ENCODE data around the gene TPM2.
A peak's percentile ranks its signal among the peaks of the same experiment; 100 is the strongest.

Gene TPM2

DNA sequence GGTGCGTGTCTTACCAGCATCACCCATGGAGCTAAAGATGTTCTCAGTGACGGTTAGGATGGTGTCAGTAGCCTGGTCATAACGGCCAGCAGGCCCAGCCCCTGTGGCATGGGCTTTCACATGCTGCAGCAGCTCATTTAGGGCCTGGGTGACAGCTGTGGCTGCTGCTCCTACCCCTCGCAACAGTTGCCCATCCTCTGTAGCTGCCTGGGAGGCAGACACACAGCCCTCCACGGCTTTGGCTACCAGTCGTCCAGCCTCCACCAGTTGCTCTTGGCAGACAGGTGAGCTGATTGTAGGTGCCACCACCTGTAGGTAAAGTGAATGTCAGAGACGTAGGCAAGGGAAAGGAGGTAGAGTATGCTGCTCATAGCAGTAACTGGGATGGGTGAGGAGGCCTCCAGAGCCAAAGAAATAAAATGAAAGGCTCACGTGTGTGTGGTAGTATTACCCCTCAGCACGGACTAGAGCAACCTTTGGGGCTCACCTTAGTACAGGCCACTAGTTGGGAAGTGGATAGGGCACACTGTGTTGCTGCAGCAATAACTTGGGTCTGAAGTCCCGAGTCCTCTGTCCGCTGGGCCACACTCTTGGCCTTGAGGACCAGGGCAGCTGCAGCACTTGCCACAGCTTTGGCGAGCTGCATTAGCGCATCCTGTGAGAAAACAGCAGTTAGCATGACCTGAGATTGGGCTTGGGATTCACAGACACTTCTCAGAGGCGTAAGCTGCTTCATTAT, 27.6 kb upstream of the TPM2 start:
- no peak for DNase-seq

DNA sequence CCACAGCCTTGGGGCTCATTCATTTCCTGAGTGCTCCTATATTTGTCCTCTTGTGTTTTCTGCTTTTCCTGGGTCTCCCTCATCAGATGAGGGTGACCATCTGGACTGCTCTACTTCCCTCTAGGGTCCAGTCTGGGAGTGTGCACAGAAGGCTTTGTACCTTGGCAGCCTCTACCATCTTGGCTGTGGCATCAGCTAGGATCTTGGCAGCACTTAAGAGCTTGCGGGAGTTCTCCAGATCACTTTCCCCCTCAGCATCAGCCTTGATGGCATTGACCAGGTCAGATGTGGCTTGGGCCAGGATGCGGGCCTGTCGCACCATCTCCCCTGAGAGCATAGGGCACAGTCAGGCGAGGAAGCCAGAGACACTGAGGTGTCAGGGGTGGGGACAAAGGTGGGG, 26.5 kb upstream of the TPM2 start:
- no peak for DNase-seq

DNA sequence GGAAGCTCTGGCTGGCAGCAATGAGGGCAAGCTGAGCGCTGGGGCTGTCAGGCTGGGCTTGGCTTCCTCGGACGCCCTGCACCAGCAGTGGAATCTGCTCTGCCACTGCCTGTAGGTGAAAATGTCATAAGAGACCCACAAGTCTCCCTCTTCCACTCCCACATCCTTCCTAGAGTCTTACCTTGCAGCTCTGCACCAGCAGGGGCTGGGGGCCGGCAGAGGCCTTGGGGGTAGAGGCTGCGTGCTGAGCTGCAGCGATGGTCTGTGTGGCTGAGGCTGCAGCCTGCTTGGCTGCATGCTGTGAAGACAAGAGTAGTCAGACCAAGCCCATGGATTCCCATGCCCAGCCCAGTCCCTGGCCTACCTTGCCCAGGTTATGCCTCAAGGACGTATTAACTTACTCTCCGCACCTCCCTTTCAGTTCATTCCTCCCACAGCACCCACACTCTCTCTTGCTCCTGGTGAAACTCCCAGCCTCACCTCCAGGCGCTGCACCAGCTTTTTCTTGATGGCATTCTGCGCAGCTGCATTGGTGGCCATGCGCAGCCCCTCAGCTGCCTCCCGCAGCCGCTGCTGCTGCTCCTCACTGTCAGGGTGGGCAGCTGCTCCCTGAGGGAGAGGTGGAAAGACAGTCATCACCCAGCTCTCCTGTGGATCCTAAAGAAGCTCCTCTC, 25.0 kb upstream of the TPM2 start:
- DNase-seq, result no peak

DNA sequence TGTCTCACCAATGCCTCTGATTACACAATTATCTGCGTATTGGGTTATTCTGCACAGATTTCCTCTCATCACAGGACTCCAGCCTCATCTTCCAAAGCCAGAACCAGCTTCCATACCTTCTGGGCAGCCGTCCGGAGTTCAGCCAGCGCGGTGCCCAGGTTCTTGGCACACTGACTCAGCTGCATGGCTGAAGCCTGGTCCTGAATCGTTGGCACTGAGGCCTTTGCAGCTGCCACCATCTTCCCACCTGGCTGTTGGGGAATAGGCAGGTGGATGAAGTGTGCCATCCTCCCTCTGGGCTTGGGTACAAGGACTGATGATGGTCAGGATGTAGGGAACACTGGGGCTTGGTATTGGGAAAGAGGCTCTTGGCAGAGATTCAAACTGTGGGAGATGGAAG, 24.4 kb upstream of the TPM2 start:
- no peak for DNase-seq

DNA sequence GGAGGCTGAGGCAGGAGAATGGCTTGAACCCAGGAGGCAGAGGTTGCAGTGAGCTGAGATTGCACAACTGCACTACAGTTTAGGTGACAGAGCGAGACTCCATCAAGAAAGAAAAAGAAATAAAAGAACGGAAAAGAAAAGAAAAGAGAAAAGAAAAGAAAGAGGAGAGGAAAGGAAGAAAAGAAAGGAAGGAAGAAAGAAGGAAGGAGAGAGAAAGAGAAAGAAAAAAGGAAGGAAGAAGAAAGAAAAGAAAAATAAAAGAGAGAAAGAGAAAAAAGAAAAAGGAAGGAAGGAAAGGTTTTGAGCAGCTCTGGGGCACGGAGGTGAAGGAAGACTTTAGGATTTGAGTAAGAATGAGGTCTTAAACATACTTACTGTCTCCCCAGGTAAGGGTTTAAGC, 23.9 kb upstream of the TPM2 start:
- DNase-seq, result no peak

DNA sequence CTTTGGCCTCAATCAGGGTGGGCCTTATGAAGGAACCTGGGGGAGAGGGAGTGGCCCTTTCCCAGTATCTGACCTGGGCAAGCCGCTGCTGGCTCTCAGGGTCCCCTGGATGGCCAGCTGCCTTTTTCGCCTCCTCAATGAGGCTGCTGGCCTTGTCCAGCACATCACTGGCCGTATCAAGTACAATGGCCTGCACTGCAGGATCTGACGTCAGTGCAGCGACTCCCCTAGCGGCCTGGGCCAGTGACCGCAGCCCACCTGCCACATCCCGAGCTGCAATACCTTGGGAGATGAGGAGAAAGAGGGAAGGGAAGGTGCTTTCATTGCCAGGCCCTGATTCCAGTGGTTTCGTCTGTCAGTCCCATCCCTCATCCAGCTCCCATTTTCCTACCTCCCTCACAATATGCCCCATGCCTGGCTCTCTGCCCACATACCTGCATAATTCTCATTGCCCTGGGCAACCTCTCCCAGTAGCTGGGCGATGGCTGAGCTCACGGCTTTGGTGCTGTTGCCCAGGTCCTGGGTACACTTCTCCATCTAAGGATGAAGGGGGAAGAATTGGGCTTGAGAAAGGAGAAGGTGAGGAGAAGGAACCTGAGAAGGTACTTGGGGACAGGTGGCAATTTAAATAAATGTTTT, 23.2 kb upstream of the TPM2 start:
- DNase-seq, result no peak

DNA sequence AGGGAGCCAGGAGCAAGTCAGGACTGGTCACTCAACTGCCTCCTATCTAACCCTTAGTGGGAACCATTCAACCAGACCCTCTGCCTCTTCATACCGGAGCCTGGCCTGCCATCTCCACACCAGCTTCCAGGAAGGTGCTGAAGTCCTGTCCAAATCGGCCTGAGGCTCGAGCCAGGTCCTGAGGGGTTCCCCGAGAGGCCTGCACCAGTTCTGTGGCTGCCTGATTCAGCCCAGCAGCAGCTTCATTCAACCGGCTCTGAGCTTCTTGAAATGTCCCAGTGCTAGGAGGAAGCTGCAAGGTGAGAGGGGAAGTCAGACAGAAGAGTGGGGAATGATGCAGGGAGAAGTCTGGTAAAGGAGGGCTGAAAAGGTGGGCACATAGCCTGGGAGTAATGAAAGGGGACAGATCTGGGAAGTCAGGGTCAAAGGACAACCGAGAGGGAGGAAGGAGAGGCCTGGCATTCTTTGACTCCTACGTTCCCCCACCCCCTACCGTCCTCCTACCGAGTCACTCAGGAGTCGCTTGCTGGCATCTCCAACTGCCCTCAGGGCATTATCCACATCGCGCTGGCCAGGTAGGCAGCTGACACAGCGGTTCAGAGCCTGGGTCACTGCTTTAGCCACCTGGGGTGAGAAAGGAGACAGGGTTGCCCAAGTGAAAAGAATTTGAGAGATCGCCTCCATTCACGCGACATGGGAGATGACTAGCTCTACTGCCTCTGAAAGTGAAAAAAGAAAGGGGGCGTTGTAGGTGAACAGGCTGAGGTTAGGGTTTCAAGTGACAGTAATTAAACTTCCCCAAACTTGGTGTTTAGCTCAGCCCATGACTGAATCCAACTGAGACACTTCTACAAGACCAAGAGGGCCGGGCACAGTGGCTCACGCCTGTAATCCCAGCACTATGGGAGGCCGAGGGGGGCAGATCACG, 22.0 kb upstream of the TPM2 start:
- no peak for DNase-seq

DNA sequence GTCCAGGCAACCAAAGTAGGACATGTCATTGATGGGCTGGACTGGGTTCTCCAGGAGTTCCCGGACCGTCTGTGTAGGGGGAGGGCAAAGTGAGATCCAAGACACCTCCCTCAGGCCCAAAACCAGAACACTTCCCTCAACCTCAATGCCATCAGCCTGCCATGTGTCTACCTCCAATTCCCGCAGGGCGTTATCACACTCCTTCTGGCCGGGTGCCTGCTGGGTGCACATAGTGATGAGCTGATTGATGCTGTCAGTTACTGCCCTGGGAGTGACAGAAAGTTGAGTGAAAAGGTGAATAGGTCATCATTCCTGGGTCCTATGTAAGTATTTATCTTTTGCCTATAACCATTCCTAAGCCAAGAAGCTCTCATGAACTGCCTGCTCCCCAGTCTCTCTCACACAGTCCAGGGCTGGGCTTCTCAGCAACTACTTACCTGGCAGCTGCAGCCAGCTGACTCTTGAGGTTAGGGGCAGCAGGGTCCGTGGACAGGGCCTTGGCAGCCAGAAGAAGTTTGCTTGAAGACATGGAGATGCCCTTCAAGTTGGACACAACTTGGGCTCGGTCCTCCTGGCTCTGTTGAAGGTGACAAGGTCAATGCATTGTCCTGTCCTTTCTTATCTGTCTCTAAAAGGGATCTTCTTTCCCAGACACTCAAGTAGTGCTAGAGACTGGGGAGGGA, 21.2 kb upstream of the TPM2 start:
- no peak for DNase-seq

DNA sequence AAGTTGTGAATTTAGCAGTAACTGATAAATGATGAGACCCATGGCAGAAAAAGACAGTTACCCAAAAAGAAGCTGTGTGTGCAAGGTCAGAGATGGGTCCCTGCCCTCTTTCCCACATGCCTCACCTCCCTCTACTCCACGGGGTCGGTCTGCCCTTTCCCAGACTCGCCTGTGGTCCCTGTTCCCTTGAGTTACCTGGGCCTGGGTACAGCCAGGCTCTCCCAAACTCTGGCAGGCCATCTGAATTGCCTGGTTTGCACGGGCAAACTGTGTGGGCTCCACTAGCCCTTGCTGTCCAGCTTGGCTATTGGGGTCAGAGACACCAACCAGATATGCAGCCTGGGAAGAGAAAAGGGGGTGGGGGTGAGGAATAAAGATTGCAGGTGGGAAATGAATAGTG, 18.4 kb upstream of the TPM2 start:
- no peak for DNase-seq

DNA sequence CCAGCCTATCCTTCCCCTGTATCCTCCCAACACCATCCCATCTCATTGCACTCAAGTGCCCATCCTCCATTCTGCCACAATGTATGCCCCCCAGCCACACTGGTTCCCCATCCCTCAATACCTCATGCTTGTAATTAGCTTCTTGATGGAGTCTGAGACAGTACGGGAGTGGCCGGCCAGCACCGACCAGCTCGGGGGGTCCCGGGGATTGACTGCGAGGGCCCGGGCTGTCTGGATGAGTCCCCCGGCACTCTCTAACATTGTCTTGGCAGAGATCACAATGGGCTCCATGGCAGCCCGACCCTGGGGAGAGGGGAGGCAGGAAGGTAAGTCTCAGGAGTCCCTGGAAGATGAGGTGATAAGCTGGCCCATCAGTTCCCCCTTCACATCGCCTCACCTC, 17.2 kb upstream of the TPM2 start:
- DNase-seq, result no peak

DNA sequence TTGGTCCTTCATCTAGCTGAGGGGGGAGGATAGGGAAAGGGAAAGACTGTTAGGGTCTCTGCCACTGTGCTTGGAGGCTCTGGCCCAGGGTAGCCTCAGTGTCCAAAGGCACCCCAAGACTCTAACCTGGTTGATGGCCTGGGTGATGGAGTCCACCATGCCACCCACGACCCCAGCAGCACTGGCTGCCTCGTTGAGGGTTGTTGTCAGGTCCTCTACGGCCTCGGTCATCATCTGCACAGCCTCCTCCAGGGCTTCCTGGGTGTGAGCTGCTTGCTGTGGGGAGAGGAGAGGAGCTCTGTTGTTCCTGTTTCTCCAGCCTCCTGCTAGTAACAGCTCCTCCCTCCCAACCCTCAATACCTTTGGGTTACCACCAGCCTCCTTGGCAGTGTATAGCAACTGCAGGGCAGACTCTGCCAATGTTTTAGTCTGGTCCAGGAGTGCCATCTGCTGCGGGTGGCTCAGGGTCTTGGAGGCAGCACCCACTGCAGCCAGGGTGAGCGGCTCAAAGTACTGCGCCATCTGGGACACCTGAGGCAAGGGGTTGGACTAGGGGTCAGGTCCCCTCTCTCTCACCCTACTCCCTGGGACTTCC, 16.2 kb upstream of the TPM2 start:
- DNase-seq, result no peak

DNA sequence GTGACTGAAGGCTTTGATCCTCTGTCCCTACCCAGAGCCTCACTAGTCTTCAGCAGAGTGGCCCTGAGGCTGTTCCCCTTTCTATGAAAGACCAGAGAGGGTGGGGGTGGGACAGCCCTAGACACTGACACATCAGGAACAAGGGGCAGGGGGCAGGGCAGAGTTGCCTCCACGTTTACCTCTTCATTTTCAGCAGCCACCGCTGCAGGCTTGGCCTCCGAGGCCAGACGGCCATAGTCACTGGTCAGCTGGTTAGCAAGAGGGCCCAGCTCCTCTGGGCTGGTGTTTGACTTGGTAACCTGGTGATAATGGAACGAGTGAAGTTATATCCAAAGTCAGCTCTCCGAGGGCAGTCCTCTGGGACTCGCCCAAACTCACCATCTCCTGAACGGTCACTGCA, 15.6 kb upstream of the TPM2 start:
- no peak for DNase-seq

DNA sequence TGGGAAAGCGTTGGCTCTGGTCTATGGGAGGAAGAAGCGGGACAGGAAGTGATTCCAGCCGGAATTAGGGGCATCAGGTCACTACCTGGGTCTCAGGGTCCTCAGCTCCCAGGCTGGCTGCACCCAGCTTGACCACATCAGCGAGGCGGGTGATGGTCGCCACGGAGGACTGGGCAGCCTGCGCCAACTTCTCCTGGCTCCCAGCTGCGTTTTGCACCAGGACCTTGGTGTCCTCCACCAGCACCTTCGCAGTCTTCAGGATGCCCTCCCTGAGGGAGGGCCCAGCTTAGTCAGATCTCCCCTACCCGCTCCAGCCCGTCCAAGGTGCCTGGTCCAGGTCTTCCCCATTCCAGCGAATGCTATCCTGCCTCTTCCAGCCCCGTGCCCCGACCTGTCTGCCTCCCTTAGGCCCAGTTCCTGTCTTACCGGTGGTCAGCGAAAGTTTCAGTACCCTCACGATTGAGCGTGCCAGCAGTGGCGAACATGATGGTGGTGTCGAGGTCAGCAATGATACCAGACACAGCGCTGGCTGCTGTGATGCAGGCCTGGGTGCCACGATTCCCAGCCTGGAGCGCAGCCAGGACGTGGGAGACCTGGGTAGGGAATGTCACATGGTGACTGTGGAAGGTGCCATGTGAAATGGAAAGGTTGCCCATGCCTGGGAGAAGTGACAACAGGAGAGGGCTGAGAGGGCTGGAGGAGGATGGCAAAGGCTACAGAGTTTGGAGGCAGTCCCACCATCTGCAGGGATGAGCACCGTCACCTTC, 14.4 kb upstream of the TPM2 start:
- DNase-seq, result no peak

DNA sequence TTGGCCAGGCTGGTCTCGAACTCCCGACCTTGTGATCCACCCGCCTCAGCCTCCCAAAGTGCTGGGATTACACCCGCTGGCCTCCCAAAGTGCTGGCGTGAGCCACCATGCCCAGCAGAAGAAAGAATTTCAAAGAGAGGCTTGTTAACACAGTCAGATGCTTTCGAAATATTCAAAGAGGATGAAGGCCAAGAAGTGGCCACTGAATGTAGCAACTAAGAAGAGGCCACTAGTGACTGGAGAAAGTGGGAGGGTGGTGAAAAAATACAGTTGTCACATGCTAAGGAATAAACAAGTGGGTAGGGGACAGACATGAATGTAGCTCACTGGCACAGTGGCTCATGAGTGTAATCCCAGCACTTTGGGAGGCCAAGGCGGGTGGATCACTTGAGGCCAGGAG, 13.0 kb upstream of the TPM2 start:
- DNase-seq, result no peak

DNA sequence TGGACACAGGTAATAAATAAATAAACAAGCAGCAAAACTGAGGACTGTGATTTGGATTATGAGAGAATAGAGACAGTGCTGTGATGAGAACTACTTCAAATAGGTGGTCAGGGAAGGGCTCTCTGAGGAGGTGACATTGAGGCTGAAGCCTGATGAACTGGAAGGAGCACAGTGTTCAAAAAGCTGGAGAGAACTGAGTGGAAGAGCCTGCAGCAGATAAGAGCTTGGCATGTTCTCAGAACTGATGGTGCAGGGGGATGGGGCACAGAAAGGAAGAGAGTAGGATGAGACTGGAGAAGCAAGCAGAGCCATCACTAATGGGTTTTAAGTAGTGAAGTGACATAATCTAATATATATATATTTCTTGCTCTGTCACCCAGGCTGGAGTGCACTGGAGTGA, 11.2 kb upstream of the TPM2 start:
- no peak for DNase-seq

DNA sequence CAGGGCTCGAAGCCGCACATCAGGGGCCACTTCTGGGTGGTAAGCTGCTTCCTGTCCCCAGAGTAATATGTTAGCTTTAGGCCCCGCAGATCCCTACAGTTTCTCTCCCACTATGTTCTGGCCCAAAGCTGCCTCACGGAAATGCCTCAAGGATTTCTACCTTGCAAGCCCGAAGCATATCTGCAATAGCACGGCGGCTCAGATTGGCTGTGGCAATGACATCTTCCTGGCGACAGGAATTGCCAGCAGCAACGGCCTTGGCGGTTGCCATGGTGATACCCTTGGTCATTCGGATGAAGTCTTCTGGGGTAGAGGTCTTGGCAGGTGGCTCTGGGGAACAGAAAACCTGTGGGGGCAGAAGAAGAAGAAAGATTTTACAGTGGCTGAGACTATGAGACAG, 10.3 kb upstream of the TPM2 start:
- DNase-seq, result no peak

DNA sequence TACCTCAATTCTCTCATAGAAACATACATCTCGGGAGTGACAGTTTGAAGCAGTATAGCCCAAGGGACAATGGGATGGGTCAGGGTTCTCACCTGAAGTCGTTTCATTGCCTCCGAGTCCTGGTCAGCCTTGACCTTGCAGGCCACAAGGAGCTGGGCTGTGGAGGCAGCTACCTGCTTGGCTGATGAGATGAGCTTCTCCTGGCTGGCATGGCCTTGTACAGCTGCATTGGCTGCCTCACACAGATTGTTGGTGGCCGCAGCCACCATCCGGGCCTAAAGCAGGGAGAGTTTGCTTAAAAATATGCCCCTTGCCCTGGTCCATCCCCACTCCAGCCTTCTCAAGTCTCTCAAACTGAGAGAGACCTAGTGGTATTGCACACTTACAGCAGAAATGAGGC, 8.5 kb upstream of the TPM2 start:
- DNase-seq, result no peak

DNA sequence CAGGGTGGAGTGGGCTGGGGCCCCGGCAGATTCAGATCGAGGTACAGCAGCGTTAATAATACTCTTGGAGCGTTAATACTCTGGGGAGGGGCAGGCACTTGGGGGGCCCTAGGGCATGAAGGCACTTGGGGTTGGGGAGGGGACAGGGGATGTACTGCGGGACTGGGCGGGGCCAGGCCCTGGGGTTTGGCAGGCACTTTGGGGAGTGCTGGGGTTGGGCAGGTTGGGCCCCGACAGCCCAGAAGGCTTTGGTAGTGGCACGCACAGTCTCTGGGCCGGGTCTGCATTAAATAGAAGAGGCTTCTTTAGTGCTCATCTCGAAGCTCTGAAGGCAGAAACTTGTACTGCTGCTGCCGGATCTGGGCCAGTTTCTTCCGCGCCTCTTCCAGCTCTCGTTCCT, 7.8 kb upstream of the TPM2 start:
- DNase-seq, result no peak

DNA sequence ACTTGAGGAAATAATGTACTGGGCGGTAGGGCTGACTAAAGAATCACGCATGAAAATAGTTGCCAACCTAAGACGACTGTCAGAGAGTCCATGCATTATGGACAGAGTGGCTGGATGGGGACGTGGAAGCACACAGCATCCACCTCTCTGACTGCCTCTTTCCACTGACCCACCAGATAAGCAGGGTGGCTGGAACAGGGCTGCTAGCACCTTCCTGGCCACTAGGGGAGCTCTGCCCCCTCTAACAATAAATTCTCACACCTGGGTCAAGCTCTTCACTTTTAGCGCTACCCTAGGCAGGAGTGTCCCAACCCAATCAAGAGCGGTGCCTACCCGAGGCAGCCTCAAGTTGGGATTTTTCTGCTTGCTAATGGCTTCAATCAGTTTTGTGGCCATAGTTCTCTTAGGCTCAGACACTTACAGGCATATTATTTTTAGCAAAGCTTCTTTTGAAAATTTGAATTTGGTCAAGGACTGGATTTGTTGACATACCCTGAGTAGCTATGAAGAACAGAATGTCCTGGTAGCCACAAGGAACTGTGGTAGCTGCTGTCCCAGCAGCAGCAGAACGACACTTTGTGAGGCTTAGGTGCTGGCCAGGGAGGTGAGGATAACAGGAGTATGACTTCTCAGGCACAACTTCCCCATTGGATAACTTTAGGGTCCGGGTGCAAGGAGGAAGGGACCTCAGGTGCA, 6.9 kb upstream of the TPM2 start:
- DNase-seq, result peak; percentile 34

DNA sequence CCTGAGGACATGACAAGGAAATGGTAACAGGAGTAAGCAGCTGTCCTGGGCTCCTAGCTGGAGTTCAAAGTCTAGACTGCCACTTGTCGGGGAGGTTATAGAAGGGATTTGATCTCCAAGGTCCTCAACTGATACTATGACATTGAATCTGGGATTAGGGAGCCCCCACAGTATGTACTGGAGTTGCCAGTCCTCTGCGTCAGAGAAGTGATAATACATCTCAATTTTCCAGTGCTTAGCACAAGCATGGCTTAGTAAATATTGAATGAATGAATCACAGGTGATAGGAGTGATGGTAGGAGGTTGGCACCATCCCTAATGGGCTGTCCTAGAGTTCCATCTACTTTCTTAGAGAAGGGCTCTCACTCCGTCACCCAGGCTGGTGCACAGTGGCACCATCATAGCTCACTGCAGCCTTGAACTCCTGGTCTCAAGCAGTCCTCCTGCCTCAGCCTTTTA, 6.2 kb upstream of the TPM2 start:
- DNase-seq, result no peak
